ENCODE measurements around the gene ARHGAP8. TPM values are rescaled to one million over a fixed set of nuclear protein-coding genes. Genes with fewer than 3 reads are reported as not detected.
"Not testable (repeated sequence)": the region's sequence is repeated elsewhere in the genome, so short reads cannot be mapped to it uniquely, and the experiment has no call there.

Gene ARHGAP8
- total RNA-seq, 2 experiments from 2014 or later: 2.2 to 2.9 TPM

GRCh38 chr22:44847892-44848291 lies 95.5 kb downstream of the ARHGAP8 start:
- no peaks in the 10 kb centered on the region for H3K4me1 Mint-ChIP-seq
- peaks cover 3% of the 10 kb centered on the region for H3K27me3 Mint-ChIP-seq
- POLR2A ChIA-PET: no interaction called here
- ATAC-seq (ENCODE audit: low read depth) (no peak), DNase-seq (no peak)
- no peak overlapping the region for H3K27ac Mint-ChIP-seq
- H3K36me3 Mint-ChIP-seq: no peaks in the 10 kb centered on the region
- H3K4me3 Mint-ChIP-seq: no peak overlapping the region
- no peaks in the 10 kb centered on the region for H3K9me3 Mint-ChIP-seq

GRCh38 chr22:44848296-44848741 lies 95.9 kb downstream of the ARHGAP8 start:
- ATAC-seq (ENCODE audit: low read depth) (no peak), DNase-seq (no peak)
- Mint-ChIP-seq H3K27ac (no peak overlapping the region), H3K9me3 (no peaks in the 10 kb centered on the region), H3K4me1 (no peaks in the 10 kb centered on the region), H3K27me3 (peaks cover 3% of the 10 kb centered on the region), H3K36me3 (no peaks in the 10 kb centered on the region), H3K4me3 (no peak overlapping the region)
- POLR2A ChIA-PET: no interaction called here

- Mint-ChIP-seq H3K36me3 (no peaks in the 10 kb centered on the region), H3K4me1 (no peaks in the 10 kb centered on the region), H3K9me3 (no peaks in the 10 kb centered on the region), H3K27ac (no peak overlapping the region), H3K27me3 (no peaks in the 10 kb centered on the region), H3K4me3 (no peak overlapping the region)
- POLR2A ChIA-PET: no interaction called here
- ATAC-seq (ENCODE audit: low read depth) (no peak), DNase-seq (no peak)
These were observed 96.5 kb downstream of the ARHGAP8 start for GRCh38 chr22:44848791-44849420.

GRCh38 chr22:44850946-44851345 lies 98.6 kb downstream of the ARHGAP8 start:
- DNase-seq (no peak), ATAC-seq (ENCODE audit: low read depth) (no peak)
- H3K4me3 Mint-ChIP-seq: no peak overlapping the region
- POLR2A ChIA-PET: no interaction called here
- no peaks in the 10 kb centered on the region for H3K36me3 Mint-ChIP-seq
- H3K4me1 Mint-ChIP-seq: no peaks in the 10 kb centered on the region
- no peaks in the 10 kb centered on the region for H3K27me3 Mint-ChIP-seq
- H3K9me3 Mint-ChIP-seq: no peaks in the 10 kb centered on the region
- H3K27ac Mint-ChIP-seq: no peak overlapping the region

GRCh38 chr22:44854641-44855040 lies 102.3 kb downstream of the ARHGAP8 start:
- H3K27me3 Mint-ChIP-seq; DNase-seq; H3K9me3 Mint-ChIP-seq; H3K36me3 Mint-ChIP-seq; H3K4me3 Mint-ChIP-seq; H3K4me1 Mint-ChIP-seq; H3K27ac Mint-ChIP-seq; ATAC-seq (ENCODE audit: low read depth): not testable (repeated sequence)
- POLR2A ChIA-PET: interaction anchor here (0.7 kb wide), 1 partner anchor 40 kb away, joined by 4 read pairs; no protein-coding TSS in a partner anchor

- POLR2A ChIA-PET: no interaction called here
- no peaks in the 10 kb centered on the region for H3K4me1 Mint-ChIP-seq
- no peak overlapping the region for H3K27ac Mint-ChIP-seq
- no peak overlapping the region for H3K4me3 Mint-ChIP-seq
- H3K9me3 Mint-ChIP-seq: no peaks in the 10 kb centered on the region
- no peaks in the 10 kb centered on the region for H3K36me3 Mint-ChIP-seq
- no peaks in the 10 kb centered on the region for H3K27me3 Mint-ChIP-seq
- no peak for DNase-seq
- ATAC-seq (ENCODE audit: low read depth): no peak
These were observed 103.5 kb downstream of the ARHGAP8 start for GRCh38 chr22:44855855-44856254.

GRCh38 chr22:44858819-44859218 lies 106.4 kb downstream of the ARHGAP8 start:
- H3K27ac Mint-ChIP-seq; H3K9me3 Mint-ChIP-seq; H3K27me3 Mint-ChIP-seq; H3K4me3 Mint-ChIP-seq; ATAC-seq (ENCODE audit: low read depth); H3K4me1 Mint-ChIP-seq; H3K36me3 Mint-ChIP-seq; POLR2A ChIA-PET; DNase-seq: not testable (repeated sequence)

GRCh38 chr22:44859641-44860040 lies 107.3 kb downstream of the ARHGAP8 start:
- ATAC-seq (ENCODE audit: low read depth) (no peak), DNase-seq (no peak)
- no peaks in the 10 kb centered on the region for H3K27me3 Mint-ChIP-seq
- H3K4me1 Mint-ChIP-seq: no peaks in the 10 kb centered on the region
- no peaks in the 10 kb centered on the region for H3K9me3 Mint-ChIP-seq
- H3K27ac Mint-ChIP-seq: no peak overlapping the region
- no peak overlapping the region for H3K4me3 Mint-ChIP-seq
- H3K36me3 Mint-ChIP-seq: no peaks in the 10 kb centered on the region
- POLR2A ChIA-PET: no interaction called here

GRCh38 chr22:44860311-44860710 lies 107.9 kb downstream of the ARHGAP8 start:
- Mint-ChIP-seq H3K27ac (no peak overlapping the region), H3K9me3 (no peaks in the 10 kb centered on the region), H3K36me3 (no peaks in the 10 kb centered on the region), H3K4me1 (no peaks in the 10 kb centered on the region), H3K4me3 (no peak overlapping the region), H3K27me3 (no peaks in the 10 kb centered on the region)
- POLR2A ChIA-PET: no interaction called here
- DNase-seq: no peak
- no peak for ATAC-seq (ENCODE audit: low read depth)

- ATAC-seq (ENCODE audit: low read depth) (no peak), DNase-seq (no peak)
- Mint-ChIP-seq H3K4me1 (no peaks in the 10 kb centered on the region), H3K36me3 (no peaks in the 10 kb centered on the region), H3K27ac (no peak overlapping the region), H3K9me3 (no peaks in the 10 kb centered on the region), H3K4me3 (no peak overlapping the region), H3K27me3 (no peaks in the 10 kb centered on the region)
- POLR2A ChIA-PET: no interaction called here
These were observed 108.9 kb downstream of the ARHGAP8 start for GRCh38 chr22:44861245-44861644.

- POLR2A ChIA-PET: no interaction called here
- Mint-ChIP-seq H3K27ac (no peak overlapping the region), H3K4me3 (no peak overlapping the region), H3K9me3 (no peaks in the 10 kb centered on the region), H3K36me3 (no peaks in the 10 kb centered on the region), H3K4me1 (no peaks in the 10 kb centered on the region), H3K27me3 (no peaks in the 10 kb centered on the region)
- no peak for ATAC-seq (ENCODE audit: low read depth)
- no peak for DNase-seq
These were observed 109.9 kb downstream of the ARHGAP8 start for GRCh38 chr22:44862281-44862680.

GRCh38 chr22:44862981-44863860 lies 110.8 kb downstream of the ARHGAP8 start:
- Mint-ChIP-seq H3K36me3 (no peaks in the 10 kb centered on the region), H3K27ac (no peak overlapping the region), H3K4me3 (no peak overlapping the region), H3K4me1 (no peaks in the 10 kb centered on the region), H3K9me3 (no peaks in the 10 kb centered on the region), H3K27me3 (no peaks in the 10 kb centered on the region)
- ATAC-seq (ENCODE audit: low read depth) (no peak), DNase-seq (no peak)
- POLR2A ChIA-PET: no interaction called here

- Mint-ChIP-seq H3K27me3 (peaks cover 1% of the 10 kb centered on the region), H3K27ac (no peak overlapping the region), H3K36me3 (no peaks in the 10 kb centered on the region), H3K4me1 (peaks cover 1% of the 10 kb centered on the region), H3K9me3 (peaks cover 1% of the 10 kb centered on the region), H3K4me3 (no peak overlapping the region)
- ATAC-seq (ENCODE audit: low read depth): no peak
- POLR2A ChIA-PET: no interaction called here
- DNase-seq: no peak
These were observed 113.0 kb downstream of the ARHGAP8 start for GRCh38 chr22:44865193-44866057.
